B cell (primary cell): ENCODE measurements around the gene GLTP.

Experiments
- EZH2 ChIP-seq: IDR thresholded peaks from 2 replicates; pipeline ENCODE4 v1.6.1; 2012; ENCODE audit warnings: borderline replicate concordance, low read depth, mild to moderate bottlenecking, moderate library complexity, low read length; ENCODE audit not compliant: insufficient read depth, poor library complexity, severe bottlenecking
- TF ChIP-seq, protein P1 (sequence below): fragments of 200-600 bp; IDR thresholded peaks from one replicate; pipeline ENCODE4 v1.8.0; 2022; ENCODE audit warnings: antibody characterized with exemption, mild to moderate bottlenecking

DNA sequence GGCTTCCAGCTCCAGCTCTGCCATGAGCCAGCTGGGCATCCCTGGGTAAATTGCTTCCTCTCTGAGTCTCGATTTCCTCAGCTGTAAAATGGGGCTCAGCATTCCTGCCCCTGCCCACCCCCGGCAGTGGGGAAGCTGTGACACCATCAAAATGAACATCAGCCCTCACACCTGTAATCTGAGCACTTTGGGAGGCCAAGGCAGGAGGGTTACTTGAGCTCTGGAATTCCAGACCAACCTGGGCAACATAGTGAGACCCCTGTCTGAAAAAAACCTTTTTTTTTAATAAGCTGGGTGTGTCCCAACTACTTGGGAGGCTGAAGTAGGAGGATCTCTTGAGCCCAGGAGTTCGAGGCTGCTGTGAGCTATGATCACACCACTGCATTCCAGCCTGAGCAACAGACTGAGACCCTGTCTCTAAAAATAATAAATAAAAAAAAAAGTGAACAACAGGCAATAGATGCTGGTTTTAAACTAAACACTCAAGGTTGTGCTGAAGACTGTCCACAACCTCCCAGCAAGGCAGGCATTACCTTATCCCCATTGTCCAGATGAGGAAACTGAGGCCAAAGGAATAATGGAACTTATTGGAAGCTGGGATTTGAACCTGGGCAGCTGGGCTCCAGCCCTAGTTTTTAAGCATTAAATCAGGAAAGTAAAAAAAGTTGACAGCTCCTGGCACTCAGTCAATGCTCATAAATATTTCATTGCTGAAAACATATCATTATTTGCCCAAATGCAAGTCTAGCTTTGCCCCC is 51.4 kb downstream of the GLTP start:
- TF ChIP-seq EZH2: no peak
- TF ChIP-seq, protein P1, sequence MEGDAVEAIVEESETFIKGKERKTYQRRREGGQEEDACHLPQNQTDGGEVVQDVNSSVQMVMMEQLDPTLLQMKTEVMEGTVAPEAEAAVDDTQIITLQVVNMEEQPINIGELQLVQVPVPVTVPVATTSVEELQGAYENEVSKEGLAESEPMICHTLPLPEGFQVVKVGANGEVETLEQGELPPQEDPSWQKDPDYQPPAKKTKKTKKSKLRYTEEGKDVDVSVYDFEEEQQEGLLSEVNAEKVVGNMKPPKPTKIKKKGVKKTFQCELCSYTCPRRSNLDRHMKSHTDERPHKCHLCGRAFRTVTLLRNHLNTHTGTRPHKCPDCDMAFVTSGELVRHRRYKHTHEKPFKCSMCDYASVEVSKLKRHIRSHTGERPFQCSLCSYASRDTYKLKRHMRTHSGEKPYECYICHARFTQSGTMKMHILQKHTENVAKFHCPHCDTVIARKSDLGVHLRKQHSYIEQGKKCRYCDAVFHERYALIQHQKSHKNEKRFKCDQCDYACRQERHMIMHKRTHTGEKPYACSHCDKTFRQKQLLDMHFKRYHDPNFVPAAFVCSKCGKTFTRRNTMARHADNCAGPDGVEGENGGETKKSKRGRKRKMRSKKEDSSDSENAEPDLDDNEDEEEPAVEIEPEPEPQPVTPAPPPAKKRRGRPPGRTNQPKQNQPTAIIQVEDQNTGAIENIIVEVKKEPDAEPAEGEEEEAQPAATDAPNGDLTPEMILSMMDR: no peak
